SJCRH30 (cell line): ENCODE results near the gene PAGE4. TPM values are rescaled to one million over a fixed set of nuclear protein-coding genes. Genes with fewer than 3 reads are reported as not detected.

Experiments
- total RNA-seq: library from RNA; depleted of rRNA; stranded (reverse); fragments of >200 nt; shearing (Covaris generic); gene quantifications from 2 replicates; pipeline ENCODE4 v1.2.3, GENCODE V29; 2014; rRNA removed

The PAGE4 gene
- total RNA-seq, 1 experiment from 2014 or later: not detected

Other genes starting within 250 kb of the PAGE4 start
- gene GAGE12H, start 249.4 kb upstream of the PAGE4 start, total RNA-seq: not detected in 2 replicates
- not detected in 2 replicates for gene GAGE2A, start 239.8 kb upstream of the PAGE4 start, total RNA-seq
- gene GAGE1, start 230.3 kb upstream of the PAGE4 start, total RNA-seq: not detected in 2 replicates
- gene PAGE1, start 133.3 kb upstream of the PAGE4 start, total RNA-seq: not detected in 2 replicates
- gene USP27X, start 50.2 kb downstream of the PAGE4 start, total RNA-seq: 2.5 and 2.9 TPM in 2 replicates
- gene CLCN5, start 93.3 kb downstream of the PAGE4 start, total RNA-seq: 60.7 and 62.4 TPM in 2 replicates